HCT116 (cell line): ENCODE measurements around the gene PTH2.

Source experiments
- POLR2A ChIP-seq: IDR thresholded peaks from 2 replicates; pipeline ENCODE4 v1.7.0; 2011; ENCODE audit warnings: borderline replicate concordance; ENCODE audit not compliant: insufficient read depth, insufficient read length; ENCODE audit errors: extremely low read depth
- SRF ChIP-seq: IDR thresholded peaks from 2 replicates; pipeline ENCODE4 v1.6.1; 2012; ENCODE audit warnings: low read depth
- YY1 ChIP-seq: IDR thresholded peaks from 2 replicates; pipeline ENCODE4 v1.6.1; 2011; ENCODE audit warnings: low read length, low read depth, moderate library complexity, mild to moderate bottlenecking; ENCODE audit not compliant: insufficient replicate concordance; ENCODE audit errors: extremely low read depth
- TF ChIP-seq, protein P1 (sequence below), 3 experiments: fragments of 200-600 bp in 1 of 3; sonication (generic) in 1 of 3; IDR thresholded peaks in 2 of 3; conservative IDR thresholded peaks in 1 of 3; 2 replicates each; pipeline ENCODE4 v1.5.1; 2012 to 2017; ENCODE audit warnings: low read depth in 2 of 3, low read length in 2 of 3, antibody characterized with exemption in 1 of 3, borderline replicate concordance in 1 of 3, control low read depth in 1 of 3, mild to moderate bottlenecking in 1 of 3, mixed read lengths in 1 of 3, mixed run types in 1 of 3, moderate library complexity in 1 of 3; ENCODE audit not compliant: insufficient read depth in 1 of 3

GRCh38 chr19:49465371-49465770, 42.1 kb upstream of the PTH2 start:
- no peak for TF ChIP-seq SRF
- no peak for TF ChIP-seq YY1
- TF ChIP-seq, protein P1, sequence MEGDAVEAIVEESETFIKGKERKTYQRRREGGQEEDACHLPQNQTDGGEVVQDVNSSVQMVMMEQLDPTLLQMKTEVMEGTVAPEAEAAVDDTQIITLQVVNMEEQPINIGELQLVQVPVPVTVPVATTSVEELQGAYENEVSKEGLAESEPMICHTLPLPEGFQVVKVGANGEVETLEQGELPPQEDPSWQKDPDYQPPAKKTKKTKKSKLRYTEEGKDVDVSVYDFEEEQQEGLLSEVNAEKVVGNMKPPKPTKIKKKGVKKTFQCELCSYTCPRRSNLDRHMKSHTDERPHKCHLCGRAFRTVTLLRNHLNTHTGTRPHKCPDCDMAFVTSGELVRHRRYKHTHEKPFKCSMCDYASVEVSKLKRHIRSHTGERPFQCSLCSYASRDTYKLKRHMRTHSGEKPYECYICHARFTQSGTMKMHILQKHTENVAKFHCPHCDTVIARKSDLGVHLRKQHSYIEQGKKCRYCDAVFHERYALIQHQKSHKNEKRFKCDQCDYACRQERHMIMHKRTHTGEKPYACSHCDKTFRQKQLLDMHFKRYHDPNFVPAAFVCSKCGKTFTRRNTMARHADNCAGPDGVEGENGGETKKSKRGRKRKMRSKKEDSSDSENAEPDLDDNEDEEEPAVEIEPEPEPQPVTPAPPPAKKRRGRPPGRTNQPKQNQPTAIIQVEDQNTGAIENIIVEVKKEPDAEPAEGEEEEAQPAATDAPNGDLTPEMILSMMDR (IDR thresholded peaks at IDR 0.05 in 2 of 3, conservative IDR thresholded peaks at IDR 0.05 in 1 of 3; ENCODE audit: borderline replicate concordance in 1 of 3, insufficient read depth in 1 of 3, low read depth in 2 of 3, low read length in 2 of 3): no peak
- no peak for TF ChIP-seq POLR2A
